HG02973 (cell line): Measurements from ENCODE around the gene CIRBP.

ENCODE experiments used
- ATAC-seq: cut with Tn5 transposase; IDR thresholded peaks from one replicate; pipeline ENCODE4 v1.9.1; 2021; ENCODE audit warnings: moderate library complexity; ENCODE audit not compliant: unreplicated experiment

Gene CIRBP

GRCh38 chr19:1278713-1279660, 9.9 kb downstream of the CIRBP start:
- no peak for ATAC-seq

- no peak for ATAC-seq
Observed at GRCh38 chr19:1279782-1280341, 10.7 kb downstream of the CIRBP start.

- ATAC-seq: no peak
Observed at GRCh38 chr19:1280636-1281568, 11.8 kb downstream of the CIRBP start.

- no peak for ATAC-seq
Observed at GRCh38 chr19:1281569-1282287, 12.6 kb downstream of the CIRBP start.

GRCh38 chr19:1282588-1283206, 13.6 kb downstream of the CIRBP start:
- ATAC-seq: no peak

- no peak for ATAC-seq
Observed at GRCh38 chr19:1283207-1283916, 14.2 kb downstream of the CIRBP start.

- ATAC-seq: no peak
Observed at GRCh38 chr19:1283917-1284292, 14.8 kb downstream of the CIRBP start.

- no peak for ATAC-seq
Observed at GRCh38 chr19:1284293-1284978, 15.3 kb downstream of the CIRBP start.

- no peak for ATAC-seq
Observed at GRCh38 chr19:1284979-1285736, 16.0 kb downstream of the CIRBP start.

- no peak for ATAC-seq
Observed at GRCh38 chr19:1285737-1286360, 16.7 kb downstream of the CIRBP start, which contains the start of gene EFNA2. Gene EFNA2, plus strand, starts transcription at chr19:1285873. Its CDS starts 296 bp downstream, at chr19:1286169.

- ATAC-seq: no peak
Observed at GRCh38 chr19:1286487-1287353, 17.6 kb downstream of the CIRBP start.

GRCh38 chr19:1287354-1288225, 18.5 kb downstream of the CIRBP start:
- ATAC-seq: no peak

GRCh38 chr19:1288226-1288612, 19.1 kb downstream of the CIRBP start:
- ATAC-seq: no peak

- no peak for ATAC-seq
Observed at GRCh38 chr19:1288833-1289685, 19.9 kb downstream of the CIRBP start.

- ATAC-seq: no peak
Observed at GRCh38 chr19:1289686-1290025, 20.5 kb downstream of the CIRBP start.
